Measurements from ENCODE around the gene ADCY4.

- no peak for TF ChIP-seq SP1 (IDR thresholded peaks at IDR 0.05)
- no peak for TF ChIP-seq FOXK2 (IDR thresholded peaks at IDR 0.05)
These were observed 5.7 kb upstream of the ADCY4 start for GRCh38 chr14:24340606-24341005.

All from HEK293T (cell line).